Peyer's patch (tissue), 4 donors: ENCODE data around the gene FTCD.

ENCODE experiments used
- CTCF ChIP-seq, 6 experiments: fragments of 450-650 bp in 4 of 6; fragments of 200-600 bp in 2 of 6; sonication (generic) in 1 of 6; IDR thresholded peaks; one replicate each; pipeline ENCODE4 v1.5.1; 2017 to 2019; ENCODE audit warnings: antibody characterized with exemption in 6 of 6, mild to moderate bottlenecking in 3 of 6, moderate library complexity in 1 of 6
- POLR2A ChIP-seq, 2 donors: fragments of 450-650 bp; IDR thresholded peaks; one replicate each; pipeline ENCODE4 v1.5.1; 2017; ENCODE audit warnings: antibody characterized with exemption in 2 of 2, mild to moderate bottlenecking in 2 of 2, moderate library complexity in 2 of 2

DNA sequence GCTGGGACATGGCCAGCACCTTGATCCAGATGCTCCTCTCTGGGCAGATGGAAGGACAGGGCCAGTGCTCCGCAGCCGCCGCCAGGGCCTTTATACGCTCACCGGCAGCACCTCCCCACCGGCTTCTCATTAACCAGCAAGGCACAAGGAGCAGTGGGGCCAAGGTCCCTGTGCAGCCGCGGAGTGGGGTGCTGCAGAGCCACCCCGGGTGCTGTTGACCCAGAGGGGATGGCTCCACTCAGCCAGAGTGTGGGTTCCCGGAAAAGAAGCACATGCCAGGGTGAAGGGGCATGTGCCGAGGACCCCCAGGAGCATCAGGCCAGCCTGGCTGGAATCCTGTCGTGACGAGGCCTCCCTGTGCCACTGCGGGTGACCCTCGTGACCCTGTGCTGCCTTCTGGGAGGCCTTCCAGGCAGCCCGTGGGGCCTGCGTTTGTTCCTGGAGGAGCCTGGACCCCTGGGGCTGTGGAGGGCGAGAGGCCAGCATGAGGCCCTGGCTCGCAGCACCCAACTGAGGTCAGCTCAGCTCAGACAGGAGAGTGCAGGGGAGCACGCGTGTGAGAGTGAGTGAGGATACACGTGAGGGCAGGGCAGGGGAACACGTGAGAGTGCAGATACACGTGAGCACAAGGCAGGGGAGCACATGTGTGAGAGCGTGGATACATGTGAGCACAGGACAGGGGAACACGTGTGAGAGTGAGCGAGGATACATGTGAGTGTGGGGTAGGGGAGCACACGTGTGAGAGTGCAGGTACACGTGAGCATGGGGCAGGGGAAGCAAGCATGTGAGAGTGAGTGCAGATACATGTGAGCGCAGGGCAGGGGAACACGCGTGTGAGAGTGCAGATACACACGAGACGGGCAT lies at the start of gene FTCD:
- TF ChIP-seq CTCF (IDR thresholded peaks at IDR 0.05) = no peak
- no peak for TF ChIP-seq POLR2A (IDR thresholded peaks at IDR 0.05)
